SIG-M5 treated with dmso at 0.1 percent for 504 hours (cell line): ENCODE results near the gene TMEM132D.
"Not testable (repeated sequence)": the region's sequence is repeated elsewhere in the genome, so short reads cannot be mapped to it uniquely, and the experiment has no call there.

Experiments
- DNase-seq: peaks from one replicate; lab custom pipeline; 2025; ENCODE audit not compliant: unreplicated experiment; lab: John Stamatoyannopoulos, UW

Gene TMEM132D

DNA sequence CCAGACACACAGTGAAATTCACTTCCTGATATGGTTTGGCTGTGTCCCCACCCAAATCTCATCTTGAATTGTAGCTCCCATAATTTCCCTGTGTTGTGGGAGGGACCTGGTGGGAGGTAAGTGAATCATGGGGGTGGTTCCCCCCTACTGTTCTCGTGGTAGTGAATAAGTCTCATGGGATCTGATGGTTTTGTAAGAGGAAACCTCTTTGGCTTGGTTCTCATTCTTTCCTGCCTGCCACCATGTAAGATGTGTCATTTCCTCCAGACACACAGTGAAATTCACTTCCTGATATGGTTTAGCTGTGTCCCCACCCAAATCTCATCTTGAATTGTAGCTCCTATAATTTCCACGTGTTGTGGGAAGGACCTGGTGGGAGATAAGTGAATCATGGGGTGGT lies 354.8 kb downstream of the TMEM132D start:
- DNase-seq, result not testable (repeated sequence)

DNA sequence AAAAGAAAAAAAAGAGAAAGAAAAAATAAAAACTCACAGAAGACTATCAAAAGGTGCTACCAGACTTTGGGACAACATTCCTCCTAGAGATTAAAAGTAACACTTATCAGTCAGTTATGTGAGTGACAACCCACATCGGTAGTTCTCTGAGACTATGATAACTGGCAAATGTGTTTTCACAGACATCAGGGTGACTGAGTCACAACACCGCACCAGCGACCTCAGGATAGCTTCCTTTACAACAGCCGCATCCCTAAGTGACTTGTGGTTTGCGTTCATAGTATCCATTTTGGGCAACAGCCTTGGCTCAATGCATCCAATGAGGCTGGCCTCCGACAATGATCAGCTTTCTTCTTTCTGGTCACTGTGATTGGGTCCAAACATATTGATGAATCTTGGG lies 359.1 kb downstream of the TMEM132D start:
- DNase-seq, result no peak

DNA sequence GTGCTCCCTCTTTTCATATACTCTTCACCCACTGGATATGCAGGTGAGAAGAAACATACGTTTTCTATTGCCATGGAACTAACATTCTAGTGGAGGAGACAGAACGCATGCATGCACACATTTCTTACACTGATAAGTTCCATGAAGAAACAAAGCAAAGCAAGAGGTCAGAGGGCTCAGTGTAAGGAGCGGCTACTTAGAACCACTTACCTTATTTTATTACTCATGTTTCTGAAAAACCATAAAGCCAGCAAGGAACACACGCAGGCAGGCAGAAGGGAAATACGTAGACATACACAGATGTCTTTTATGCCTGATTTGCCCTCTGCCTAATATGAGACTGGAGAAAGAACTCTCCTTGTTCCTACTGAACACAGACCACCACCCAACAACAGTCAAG lies 362.9 kb downstream of the TMEM132D start:
- DNase-seq, result no peak

DNA sequence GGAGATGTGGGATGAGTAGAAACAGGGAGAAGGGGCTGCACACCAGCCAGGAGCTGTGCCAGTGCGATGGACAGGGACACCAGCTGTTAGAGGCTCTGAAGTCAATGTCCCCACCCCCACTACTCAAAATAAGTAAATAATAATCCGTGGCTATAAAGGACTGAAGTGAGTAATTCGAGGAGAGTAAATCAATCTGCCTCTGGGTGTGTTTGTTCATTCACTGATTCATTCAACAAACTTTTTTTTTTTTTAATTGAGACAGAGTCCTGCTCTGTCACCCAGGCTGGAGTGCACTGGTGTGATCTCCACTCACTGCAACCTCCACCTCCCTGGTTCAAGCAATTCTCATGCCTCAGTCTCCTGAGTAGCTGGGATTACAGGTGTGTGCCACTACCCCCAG lies 363.6 kb downstream of the TMEM132D start:
- DNase-seq, result no peak

DNA sequence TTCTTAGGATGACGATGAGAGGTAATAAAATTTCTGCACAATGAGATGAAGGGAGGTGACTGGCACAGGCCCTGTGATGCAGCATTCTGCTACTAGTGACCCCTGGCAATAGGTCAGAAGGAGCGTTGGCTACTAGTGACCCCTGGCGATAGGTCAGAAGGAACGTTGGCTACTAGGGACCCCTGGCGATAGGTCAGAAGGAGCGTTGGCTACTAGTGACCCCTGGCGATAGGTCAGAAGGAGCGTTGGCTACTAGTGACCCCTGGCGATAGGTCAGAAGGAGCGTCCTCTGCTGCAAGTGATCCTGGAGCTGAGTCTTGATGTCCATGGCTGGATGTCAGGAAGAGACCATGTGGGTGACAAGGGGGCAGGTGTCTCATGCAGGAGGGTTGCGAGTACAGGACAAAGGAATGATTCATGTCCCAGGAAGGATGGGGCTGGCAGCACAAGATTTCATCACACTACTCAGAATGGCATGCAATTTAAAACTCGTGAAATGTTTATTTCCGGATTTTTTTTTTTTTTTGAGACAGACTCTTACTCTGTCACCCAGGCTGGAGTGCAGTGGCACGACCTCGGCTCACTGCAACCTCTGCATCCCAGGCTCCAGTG lies 365.0 kb downstream of the TMEM132D start:
- DNase-seq, result not testable (repeated sequence)

DNA sequence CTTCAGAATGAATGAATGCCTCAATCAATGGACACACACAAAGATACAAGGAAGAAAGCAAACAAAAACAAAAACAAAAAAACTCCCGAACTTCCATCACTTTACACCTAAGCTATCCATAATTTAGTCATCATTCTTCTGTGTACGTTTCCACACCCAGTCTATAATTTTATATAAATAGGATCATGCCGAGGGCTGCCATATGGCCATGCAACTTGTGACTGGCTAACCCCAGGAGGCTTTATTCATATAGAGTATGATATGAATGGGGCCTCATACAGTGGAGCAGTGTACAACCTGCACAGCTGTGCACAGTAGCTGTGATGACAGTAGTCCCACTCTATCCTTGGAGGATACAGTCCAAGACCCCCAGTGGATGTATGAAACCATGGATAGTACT lies 365.7 kb downstream of the TMEM132D start:
- DNase-seq, result no peak

DNA sequence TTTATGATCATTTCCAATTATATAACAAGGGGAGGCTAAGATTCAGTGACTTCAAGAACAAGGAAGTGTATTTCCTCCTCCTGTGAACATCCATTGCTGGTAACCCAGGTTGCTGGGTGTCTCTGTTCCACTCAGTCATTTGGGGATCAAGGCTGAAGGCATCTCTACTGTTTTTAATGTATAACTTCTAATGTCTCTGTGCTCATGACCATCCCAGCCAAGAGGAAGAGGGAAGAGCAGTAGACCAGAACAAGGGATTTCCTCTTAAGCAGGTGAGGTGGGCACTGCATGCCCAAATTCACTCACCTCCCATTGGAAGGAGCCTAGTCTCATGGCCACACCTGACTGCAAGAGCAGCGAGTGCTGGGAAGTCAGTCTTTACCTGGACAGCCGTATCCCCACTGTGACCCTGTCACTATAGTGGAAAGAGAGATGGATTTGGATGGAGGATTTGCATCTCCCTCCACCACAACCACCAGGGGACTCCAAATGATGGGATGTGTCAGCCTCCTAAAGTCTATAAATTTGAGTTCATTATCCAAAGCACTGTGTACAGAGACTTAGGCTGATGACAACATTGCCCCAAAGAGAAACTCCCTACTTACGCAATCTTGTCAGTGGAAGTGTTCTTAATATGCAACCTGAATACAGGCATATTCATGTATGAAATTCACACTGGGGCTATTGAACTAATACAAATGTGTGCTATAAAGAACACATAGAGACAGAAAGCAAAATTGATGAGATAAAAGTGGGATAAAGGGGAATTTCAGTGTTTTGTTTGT lies 368.7 kb downstream of the TMEM132D start:
- DNase-seq, result no peak

DNA sequence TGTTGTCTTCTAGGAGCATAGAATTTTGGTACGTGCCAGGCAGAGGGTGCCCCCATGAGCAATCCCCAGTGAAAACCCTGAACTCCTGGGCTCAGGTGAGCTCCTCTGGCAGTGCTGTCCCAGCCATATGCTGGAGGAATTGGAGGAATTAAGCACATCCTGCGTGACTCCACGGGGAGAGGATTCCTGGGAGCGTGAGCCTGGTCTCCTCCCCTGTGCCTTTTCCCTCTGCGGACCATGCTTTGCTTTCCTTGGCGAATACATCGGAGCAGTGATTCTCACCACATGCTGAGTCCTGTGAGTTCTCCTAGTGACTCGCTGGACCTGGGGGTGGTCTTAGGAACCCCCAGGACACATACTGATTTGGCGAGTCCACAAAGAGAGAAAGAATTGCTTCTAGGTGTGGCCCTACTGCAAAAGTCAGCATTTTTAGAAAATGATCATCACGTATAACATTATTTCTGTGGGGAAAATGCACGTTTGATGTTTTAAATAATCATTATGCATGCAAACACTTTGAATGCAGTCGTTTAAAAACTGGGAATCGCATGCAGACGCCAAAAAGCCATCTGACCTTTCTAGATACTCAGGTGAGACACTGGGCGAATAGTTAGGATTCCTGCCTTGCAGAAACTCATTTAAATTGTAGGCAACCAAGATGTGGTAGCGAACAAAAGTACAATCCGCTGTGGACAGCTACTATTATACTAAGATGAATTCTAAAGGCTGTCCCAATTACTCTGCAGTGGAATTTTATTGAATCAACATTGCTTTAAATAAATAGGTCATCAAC lies 370.9 kb downstream of the TMEM132D start:
- DNase-seq, result no peak

DNA sequence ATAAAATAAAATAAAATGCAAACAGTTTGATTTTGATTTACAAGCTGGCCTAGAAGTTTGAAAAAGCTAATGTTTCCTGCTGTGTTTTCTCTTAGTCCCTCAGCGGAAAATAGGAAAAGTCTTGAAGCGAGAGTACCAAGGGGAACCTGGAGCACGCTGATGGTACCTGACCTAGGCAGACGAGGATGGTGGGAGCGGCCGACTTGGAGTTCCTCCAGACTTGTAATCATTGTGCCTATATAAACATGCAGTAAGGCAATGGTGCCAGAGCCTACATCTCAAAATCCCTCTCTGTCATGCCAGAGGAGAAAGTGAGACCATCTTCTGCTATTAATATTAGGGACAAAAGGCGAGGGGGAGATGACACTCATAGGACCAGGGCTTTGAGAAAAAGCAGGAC lies 371.7 kb downstream of the TMEM132D start:
- no peak for DNase-seq

DNA sequence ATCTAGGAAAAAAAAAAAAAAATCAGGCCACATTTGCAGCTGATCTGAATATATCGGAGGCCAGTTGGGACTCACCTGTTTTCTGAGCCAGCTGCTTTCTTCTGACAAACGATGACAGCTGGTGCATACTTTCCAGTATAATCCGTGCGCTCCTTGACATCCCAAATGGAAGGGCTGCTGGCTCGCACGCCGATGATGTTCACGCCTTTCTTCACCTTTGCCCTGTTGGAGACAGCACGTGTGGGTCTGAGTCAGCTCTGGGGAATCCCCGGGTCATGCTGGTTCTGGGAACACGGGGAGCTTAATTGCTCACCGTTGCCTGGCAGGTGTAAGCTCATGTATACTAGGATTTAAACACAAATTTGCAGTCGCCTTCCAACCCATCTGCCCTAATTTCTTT lies 372.8 kb downstream of the TMEM132D start:
- DNase-seq, result no peak

DNA sequence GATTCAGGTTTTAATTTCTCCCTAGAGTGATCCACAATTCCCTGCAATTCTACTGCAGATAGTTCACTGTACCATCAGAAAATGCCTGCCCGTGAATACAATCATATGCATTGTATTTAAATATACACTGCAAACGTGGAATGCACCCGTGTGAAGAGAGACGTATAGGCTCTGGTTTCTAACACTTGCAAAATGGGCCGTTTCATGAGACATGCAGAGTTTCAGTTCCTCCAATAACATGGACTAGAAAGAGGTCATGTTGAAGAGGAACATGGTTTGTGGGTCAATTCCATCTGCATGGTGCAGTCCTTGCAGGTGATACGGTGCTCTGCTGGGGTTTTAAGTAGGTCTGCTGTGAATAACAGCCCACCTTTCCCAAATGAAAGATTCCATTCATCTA lies 373.3 kb downstream of the TMEM132D start:
- no peak for DNase-seq

DNA sequence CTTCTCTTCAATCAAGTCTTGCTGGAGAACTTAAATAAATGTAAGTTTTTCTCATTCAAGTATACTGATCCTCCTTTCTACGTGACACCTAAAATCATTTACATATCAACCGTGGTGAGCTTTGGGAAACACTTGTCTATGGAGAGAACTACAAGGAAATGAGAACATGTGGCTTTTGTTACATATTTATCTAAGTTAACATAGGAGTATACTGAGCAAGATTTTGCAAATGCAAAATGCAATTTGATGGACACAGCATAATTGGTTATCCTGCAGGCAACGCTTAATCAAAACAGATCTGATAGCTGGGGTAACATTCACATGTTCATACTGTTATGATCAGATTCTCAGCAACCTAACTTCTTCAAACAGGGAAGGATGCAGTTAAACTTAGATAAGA lies 376.3 kb downstream of the TMEM132D start:
- DNase-seq, result no peak

DNA sequence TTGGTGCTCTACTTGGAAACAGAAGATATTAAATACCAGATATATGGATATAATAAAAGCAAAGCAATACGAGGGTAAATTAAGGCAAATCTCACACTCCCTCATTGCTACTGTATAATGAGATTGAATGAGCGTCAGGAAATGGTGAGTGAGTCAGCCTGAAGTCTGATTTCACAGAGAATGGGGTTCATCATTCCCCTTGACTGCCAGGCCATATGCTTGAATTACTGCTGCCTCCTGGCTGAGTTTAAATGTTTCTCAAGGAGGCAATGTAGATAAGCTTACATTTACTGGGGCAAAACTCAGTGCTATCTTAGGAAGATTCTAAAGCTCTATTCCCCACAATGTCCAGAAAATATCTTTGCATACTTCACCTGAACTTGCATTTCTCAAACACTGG lies 380.2 kb downstream of the TMEM132D start:
- no peak for DNase-seq

DNA sequence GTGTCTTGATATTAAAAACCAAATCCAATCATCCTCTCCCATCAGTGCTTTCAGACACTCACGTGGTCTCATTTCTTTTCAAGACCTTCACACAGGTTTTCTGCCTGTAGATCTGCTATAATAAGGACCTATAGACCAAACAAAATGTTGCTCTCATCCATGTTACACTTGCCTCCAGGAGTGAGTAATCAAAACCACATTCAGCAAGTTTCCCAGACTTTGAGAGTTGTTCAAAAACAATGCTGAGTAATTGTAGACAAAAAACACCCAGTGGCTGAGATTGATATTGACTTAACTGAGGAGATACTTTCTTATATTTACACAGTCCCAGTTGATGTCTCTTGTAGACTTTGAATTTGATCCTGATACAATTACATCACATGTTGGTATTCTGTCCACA lies 383.1 kb downstream of the TMEM132D start:
- no peak for DNase-seq

DNA sequence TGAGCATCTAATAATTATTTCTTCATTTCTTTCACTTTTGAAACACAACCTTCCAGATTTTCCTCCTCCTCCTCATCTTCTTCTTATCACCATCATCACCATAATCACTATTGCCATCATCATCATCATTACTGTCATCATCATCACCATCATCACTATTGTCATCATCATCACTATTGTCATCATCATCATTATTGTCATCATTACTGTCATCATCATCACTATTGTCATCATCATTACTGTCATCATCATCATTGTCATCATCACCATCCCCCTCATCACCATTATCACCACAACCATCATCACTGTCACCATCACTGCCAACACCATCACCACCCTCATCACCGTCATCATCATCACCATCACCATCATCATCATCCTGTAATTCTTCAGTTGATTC lies 400.0 kb downstream of the TMEM132D start:
- no peak for DNase-seq

DNA sequence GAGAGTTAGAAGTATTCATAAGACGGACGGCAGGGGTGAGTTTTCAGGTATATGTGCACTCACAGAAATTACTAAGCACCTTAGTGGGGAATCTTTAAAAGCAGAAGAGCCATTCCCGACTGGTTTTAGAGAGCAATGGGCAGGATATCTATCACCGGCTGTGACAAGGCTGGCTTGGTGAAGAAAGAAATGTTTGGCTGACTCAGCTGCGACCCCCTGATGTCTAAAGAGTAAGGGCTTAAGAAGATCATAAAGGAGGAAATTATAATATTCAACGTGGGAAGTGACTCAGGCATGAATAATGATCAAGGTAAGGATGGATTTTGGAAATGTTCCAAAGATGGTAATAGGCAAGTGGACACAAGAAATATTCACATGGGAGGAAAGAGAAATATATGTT lies 407.6 kb downstream of the TMEM132D start:
- DNase-seq, result no peak

DNA sequence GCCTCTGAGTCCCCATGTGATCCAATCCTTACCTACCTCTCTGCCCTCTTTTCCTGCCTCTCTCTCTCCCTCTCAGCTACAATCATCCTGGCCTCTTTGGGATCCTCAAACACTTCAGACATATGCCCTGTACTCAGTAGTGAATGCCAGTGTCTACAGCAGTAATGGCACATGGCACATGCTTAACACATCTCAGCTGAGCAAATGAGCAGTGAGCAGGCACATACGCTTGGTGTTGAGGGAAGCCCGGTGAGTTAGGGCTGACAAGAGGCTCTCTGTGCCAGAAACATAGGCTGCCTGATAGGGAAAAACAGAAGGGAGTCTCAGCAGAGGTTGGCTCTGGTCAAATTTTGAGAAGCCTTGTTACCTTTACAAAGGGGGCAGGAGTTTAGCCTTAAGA lies 409.1 kb downstream of the TMEM132D start:
- no peak for DNase-seq

DNA sequence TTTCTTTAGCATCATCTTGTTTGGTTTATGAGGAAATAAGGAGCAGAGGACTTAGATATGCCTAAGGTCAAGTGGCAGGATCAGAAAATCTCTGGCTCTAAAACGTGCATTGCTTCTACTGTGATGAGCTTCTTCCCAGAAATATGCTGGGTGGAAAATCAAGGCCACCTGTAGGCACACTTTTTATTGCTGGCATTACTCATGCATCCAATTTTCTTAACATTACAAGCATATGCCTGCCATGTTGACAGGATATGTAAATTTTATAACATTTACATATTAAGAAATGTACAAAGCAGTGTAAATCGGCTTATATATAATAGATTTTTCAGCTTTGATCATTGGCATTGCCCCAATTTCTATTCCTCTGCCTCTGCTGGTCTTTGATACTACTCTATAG lies 409.6 kb downstream of the TMEM132D start:
- DNase-seq, result no peak

DNA sequence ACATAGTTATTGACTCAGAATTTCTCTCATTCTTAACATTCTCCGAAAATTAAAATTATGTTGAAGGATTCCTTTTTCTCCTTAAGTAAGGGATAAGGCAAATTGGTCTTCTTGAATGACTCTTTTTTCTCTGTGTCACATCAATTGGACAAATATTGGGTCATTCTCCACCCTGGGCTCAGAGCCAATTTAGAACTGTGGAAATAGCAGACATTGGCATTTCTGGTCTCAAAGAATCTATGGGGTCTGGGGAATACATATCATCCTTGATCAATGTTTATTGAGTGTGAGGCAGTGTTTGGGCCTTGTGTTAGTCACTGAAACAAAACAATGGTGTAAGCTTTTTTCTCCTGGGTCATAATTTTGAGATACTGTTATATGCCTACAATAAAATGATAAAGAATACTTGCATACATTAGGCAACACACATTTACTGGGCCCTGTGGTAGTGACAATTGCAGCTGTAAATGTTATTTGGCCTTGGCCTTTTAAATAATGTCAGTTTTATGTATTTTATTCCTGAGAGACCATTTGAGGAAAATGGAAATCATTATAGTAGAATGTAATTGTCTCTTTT lies 414.6 kb downstream of the TMEM132D start:
- no peak for DNase-seq

DNA sequence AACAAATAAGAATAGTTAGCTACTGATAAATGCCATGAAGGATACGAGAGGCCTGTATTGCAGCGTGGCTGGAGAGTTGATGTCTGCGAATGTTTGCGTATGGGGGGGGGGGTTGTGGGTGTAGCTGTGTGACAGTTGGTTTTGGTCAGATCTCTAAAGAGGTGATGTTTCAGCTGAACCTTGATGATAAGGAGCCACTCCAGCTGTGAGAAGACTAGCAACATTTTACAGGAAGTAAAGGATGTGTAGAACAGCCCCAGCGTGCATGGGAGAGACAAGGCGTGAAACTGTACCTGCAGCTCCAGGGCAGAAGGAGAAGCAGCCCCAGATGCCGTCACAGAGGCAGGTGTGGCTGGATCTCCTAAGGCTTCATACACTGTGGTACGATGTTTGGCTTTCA lies 416.9 kb downstream of the TMEM132D start:
- no peak for DNase-seq

DNA sequence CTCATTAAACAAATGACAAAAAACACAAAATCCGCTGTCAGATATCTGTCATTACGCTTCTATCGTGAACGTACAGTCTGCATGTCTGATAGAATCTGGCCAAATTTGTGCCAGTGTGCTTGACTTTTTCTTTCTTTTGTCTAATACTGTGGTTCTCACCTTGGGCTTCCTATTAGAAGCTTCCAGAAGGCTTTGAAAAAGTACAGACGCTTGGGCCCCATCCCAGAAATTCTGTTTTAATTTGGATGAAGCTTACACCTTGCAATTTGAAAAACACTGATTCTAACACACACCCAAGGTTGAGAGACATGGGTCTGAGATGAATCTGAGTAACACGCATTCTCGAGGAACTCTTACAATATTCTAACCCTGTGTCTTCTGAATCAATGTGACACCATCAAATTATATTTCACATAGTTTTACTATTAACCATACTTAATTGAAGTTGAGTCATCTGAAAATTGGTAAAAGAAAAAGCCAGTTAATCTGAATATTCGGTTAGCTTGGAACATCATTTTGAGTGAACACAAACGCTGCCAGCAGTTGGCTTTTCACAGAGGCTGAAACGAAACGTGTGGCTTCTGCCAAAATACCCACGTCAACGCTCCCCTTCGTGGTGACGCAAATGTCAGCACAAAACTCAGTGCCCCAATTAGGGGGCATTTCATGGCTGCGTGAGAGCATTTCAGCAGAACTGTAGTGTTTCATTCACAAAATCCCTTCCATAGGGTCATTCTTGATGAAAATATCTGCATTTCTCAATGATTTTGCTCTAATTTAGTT lies 420.5 kb downstream of the TMEM132D start:
- no peak for DNase-seq
